Uterus (tissue), 4 donors: ENCODE data around the gene PRADC1. TPM values are rescaled to one million over a fixed set of nuclear protein-coding genes. Genes with fewer than 3 reads are reported as not detected.

ENCODE experiments used
- DNase-seq, 2 donors: peaks; one replicate each; pipeline ENCODE4 v3.0.0-alpha.2; 2019 to 2020
- H3K27ac ChIP-seq, 2 donors: fragments of 200-600 bp; sonication (generic); 1 replicate in 1 of 2; 2 replicates in 1 of 2; pipeline ENCODE4 v1.5.1; 2016 to 2018
- H3K27me3 ChIP-seq, 2 donors: fragments of 200-600 bp; sonication (generic); one replicate each; pipeline ENCODE4 v1.5.1; 2018 to 2019; ENCODE audit warnings: control low read depth in 1 of 2
- H3K36me3 ChIP-seq, 2 donors: fragments of 200-600 bp; sonication (generic); one replicate each; pipeline ENCODE4 v1.5.1; 2019; ENCODE audit warnings: control low read depth in 1 of 2
- H3K4me1 ChIP-seq, 2 donors: fragments of 200-600 bp; sonication (generic); one replicate each; pipeline ENCODE4 v1.5.1; 2018 to 2019; ENCODE audit warnings: control low read depth in 1 of 2
- H3K4me3 ChIP-seq, 2 donors: fragments of 200-600 bp; sonication (generic); 1 replicate in 1 of 2; 2 replicates in 1 of 2; pipeline ENCODE4 v1.5.1; 2018 to 2019; ENCODE audit warnings: mild to moderate bottlenecking in 1 of 2
- H3K9me3 ChIP-seq, 2 donors: fragments of 200-600 bp; sonication (generic); one replicate each; pipeline ENCODE4 v1.5.1; 2019; ENCODE audit warnings: control low read depth in 1 of 2
- POLR2A ChIP-seq, 2 donors: fragments of 450-650 bp; IDR thresholded peaks; one replicate each; pipeline ENCODE4 v1.6.1; 2016; ENCODE audit warnings: antibody characterized with exemption in 2 of 2, mild to moderate bottlenecking in 1 of 2, moderate library complexity in 1 of 2
- intact Hi-C: fragments of 100-400 bp; cut with DNase I; formaldehyde crosslinking; loops from one replicate; pipeline ENCODE4 v1.15.1; 2023; ENCODE audit warnings: low total_unique reads
- total RNA-seq, 4 donors: library from RNA; depleted of rRNA in 3 of 4; stranded (reverse); fragments of >200 nt in 3 of 4; gene quantifications; one replicate each; pipeline versions ENCODE4 v1.1.0 to v1.2.4, GENCODE V29; 2014 to 2023
- TF ChIP-seq, protein P1 (sequence below), 4 experiments: fragments of 200-600 bp in 2 of 4; fragments of 450-650 bp in 2 of 4; sonication (generic) in 2 of 4; IDR thresholded peaks; one replicate each; pipeline ENCODE4 v1.5.1; 2016 to 2019; ENCODE audit warnings: antibody characterized with exemption in 4 of 4, mild to moderate bottlenecking in 2 of 4, moderate library complexity in 1 of 4
- donor health status: DM: yes; HTN: yes; CAD: no.

PRADC1 gene
- total RNA-seq, 4 donors from 2014 or later, result 2.3 to 11.8 (median 9.8) TPM

DNA sequence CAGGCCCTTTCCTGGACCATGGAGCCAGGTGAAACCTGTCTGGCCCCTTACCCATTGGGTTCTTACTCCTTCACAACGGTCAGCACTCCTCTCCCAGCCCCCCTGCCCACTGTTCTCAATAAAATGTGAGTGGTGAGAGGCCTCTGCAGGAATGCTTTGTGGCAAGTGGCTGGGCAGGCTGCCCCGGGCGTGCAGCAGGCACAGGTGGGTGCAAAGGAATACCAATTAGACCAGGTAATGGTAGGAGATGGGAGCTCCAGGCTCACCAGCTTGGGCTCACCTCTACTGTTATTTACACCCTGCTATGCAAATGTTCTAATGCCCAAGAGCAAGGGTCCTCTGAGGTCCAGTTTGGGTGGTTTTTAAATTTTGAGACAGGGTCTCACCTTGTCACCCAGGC lies 6.0 kb downstream of the PRADC1 start:
- Histone ChIP-seq H3K4me1 (no peaks in the 10 kb centered on the region), H3K4me3 (no peak overlapping the region), H3K27ac (no peak overlapping the region), H3K27me3 (no peaks in the 10 kb centered on the region), H3K36me3 (no peaks in the 10 kb centered on the region), H3K9me3 (no peaks in the 10 kb centered on the region)
- DNase-seq, result no peak
- no peak for TF ChIP-seq POLR2A (IDR thresholded peaks at IDR 0.05)
- TF ChIP-seq, protein P1, sequence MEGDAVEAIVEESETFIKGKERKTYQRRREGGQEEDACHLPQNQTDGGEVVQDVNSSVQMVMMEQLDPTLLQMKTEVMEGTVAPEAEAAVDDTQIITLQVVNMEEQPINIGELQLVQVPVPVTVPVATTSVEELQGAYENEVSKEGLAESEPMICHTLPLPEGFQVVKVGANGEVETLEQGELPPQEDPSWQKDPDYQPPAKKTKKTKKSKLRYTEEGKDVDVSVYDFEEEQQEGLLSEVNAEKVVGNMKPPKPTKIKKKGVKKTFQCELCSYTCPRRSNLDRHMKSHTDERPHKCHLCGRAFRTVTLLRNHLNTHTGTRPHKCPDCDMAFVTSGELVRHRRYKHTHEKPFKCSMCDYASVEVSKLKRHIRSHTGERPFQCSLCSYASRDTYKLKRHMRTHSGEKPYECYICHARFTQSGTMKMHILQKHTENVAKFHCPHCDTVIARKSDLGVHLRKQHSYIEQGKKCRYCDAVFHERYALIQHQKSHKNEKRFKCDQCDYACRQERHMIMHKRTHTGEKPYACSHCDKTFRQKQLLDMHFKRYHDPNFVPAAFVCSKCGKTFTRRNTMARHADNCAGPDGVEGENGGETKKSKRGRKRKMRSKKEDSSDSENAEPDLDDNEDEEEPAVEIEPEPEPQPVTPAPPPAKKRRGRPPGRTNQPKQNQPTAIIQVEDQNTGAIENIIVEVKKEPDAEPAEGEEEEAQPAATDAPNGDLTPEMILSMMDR (IDR thresholded peaks at IDR 0.05), result no peak
- intact Hi-C loops, result no loop called here

DNA sequence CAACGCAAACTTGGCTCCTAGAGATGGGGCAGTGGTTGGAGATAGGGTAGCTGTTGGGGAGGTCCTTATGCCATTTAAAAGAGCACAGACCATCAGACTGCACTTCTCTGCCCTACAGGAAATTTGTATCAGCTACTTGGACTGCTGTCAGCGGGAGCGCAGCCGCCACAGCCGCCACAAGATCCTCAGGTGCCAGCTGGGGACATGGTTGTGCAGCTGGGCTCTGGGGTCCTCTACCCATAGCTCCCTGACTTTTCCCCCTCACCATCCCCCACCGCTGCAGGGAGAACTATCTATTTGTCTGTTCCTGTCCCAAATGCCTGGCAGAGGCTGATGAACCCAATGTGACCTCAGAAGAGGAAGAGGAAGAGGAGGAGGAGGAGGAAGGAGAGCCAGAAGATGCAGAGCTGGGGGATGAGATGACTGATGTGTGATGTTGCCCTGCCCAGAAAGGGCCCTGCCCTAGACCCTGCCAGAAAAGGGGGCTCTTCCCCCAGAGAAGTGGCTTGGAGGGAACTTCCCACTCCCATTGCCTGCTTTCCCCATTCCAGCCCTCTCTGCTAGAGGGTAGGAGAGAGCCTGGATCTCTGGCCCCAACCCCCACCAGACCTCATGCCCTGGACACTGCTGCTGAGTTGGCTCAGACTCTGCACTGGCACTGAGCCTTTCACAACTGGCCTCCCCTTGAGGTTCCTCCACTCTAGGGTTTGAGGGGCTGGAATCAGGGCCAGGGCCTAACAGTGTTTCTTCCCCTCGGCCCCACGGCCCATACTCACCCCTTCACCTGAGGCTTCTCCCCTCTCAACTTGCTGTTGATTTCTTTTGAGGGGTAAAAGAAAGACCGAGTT lies 7.3 kb downstream of the PRADC1 start:
- intact Hi-C loops, result no loop called here
- Histone ChIP-seq H3K27ac (no peak overlapping the region), H3K4me1 (no peaks in the 10 kb centered on the region), H3K9me3 (no peaks in the 10 kb centered on the region), H3K27me3 (no peaks in the 10 kb centered on the region), H3K36me3 (no peaks in the 10 kb centered on the region), H3K4me3 (no peak overlapping the region)
- no peak for DNase-seq
- no peak for TF ChIP-seq POLR2A (IDR thresholded peaks at IDR 0.05)
- TF ChIP-seq, protein P1 (IDR thresholded peaks at IDR 0.05), result no peak

DNA sequence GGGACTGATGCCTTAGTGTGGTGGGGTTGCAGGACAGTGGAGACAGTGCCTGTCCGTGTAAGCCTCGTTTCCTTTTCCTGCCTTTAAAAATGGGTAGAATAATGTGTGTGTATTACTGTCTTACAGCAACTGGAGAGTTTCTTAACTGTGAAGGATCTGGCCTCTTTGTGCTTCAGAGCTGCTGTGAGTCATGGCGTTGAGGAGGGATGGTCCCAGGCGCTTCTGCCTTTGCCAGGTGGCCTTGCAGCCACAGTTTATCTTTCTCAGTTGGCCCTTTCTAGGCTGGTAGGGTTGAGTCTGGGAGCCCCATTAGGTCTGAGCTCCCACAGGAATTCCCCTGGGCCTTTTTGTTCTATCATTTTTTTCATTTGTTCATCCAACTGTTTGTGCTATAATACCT lies 9.2 kb downstream of the PRADC1 start:
- H3K4me3 ChIP-seq, result no peak overlapping the region
- no peak for DNase-seq
- H3K9me3 ChIP-seq, result no peaks in the 10 kb centered on the region
- no peaks in the 10 kb centered on the region for H3K36me3 ChIP-seq
- H3K4me1 ChIP-seq, result no peaks in the 10 kb centered on the region
- TF ChIP-seq, protein P1 (IDR thresholded peaks at IDR 0.05), result no peak
- TF ChIP-seq POLR2A (IDR thresholded peaks at IDR 0.05), result no peak
- intact Hi-C loops, result no loop called here
- H3K27me3 ChIP-seq, result no peaks in the 10 kb centered on the region
- no peak overlapping the region for H3K27ac ChIP-seq

DNA sequence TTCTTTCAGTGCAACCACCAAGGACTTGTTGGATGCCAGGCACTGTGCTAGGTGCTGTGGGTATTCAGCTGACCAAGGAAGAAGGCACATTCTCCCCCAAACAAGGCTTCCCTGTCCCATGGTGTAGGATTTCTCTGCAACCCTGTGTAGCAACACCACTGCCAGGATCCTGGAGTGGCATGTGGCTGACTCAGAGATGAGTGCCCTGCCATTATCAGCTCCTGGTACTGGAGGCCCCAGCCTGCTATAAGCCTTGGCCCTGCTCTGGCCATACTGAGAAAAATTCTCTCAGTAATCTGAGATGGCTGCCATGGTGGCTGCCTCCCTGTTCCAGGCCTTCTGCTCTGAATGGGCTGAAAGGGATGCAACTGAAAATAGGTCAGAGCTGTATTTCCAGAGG lies 14.7 kb downstream of the PRADC1 start:
- Histone ChIP-seq H3K36me3 (no peaks in the 10 kb centered on the region), H3K27me3 (no peaks in the 10 kb centered on the region), H3K4me1 (no peaks in the 10 kb centered on the region), H3K4me3 (no peak overlapping the region), H3K9me3 (no peaks in the 10 kb centered on the region), H3K27ac (no peak overlapping the region)
- no peak for DNase-seq
- no peak for TF ChIP-seq POLR2A (IDR thresholded peaks at IDR 0.05)
- intact Hi-C loops, result no loop called here

DNA sequence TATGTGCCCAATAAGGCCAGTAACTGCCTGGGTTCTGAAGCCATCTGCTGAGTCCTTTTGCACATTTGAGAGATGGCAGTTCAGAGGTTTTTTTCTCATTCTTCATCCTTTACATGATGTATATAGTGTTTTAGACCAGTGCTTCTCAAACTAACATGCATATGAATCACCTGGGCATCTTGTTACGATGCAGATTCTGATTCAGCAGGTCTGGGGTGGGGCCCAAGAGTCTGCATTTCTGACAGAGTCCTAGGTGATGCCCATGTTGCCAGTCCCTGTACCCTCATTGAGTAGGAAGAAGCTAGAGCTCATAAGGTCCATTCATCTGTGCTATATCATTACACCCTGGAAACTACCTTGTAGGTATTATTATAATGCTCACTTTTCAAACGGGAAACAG lies 15.2 kb downstream of the PRADC1 start:
- Histone ChIP-seq H3K9me3 (no peaks in the 10 kb centered on the region), H3K4me1 (no peaks in the 10 kb centered on the region), H3K36me3 (no peaks in the 10 kb centered on the region), H3K27me3 (no peaks in the 10 kb centered on the region), H3K4me3 (no peak overlapping the region), H3K27ac (no peak overlapping the region)
- no peak for DNase-seq
- TF ChIP-seq, protein P1 (IDR thresholded peaks at IDR 0.05), result no peak
- no peak for TF ChIP-seq POLR2A (IDR thresholded peaks at IDR 0.05)
- intact Hi-C loops, result no loop called here
